SHP77 (cell line): ENCODE results near the gene LAMB3.

Experiments
- DNase-seq, 2 experiments: peaks; one replicate each; lab custom pipeline; 2025; lab: John Stamatoyannopoulos, UW

LAMB3 gene

GRCh38 chr1:209633335-209633997 lies 18.8 kb downstream of the LAMB3 start:
- DNase-seq, result no peak

- no peak for DNase-seq
Observed at GRCh38 chr1:209630383-209631225, 21.6 kb downstream of the LAMB3 start.

DNA sequence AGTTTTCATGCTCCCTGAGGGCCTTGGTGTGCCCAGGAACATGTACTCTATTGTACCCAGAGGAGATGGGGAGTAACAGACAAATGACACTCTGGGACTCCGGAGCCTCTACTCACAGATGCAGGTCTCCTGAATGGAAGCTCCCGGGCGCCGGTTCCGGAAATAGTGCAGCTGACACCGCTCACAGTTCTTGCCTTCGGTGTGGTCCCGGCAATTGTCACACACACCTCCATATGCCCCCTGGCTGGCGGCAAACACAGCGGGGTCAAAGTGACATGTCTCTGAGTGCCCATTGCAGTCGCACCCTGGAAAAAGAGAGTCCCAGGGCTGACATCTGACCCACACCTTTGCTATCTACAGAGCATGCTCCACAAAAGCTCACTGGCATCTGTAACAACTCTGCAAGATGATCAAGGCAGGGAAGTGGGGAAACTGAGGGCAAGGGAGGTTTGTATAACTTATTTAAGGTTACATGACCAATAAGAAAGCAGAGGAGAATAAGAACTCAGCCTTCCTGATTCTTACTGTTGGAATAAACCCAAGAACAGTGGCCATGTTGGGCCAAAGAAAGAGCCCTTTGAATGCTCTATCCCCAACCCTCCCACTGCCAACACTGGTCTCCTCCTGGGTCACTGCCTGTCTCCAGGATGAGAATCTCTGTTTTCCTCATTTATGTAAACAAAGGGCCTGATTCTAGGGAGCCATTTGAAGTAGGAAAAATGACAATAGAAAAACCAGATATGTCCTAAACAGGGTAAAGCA lies 22.4 kb downstream of the LAMB3 start:
- DNase-seq, result no peak

DNA sequence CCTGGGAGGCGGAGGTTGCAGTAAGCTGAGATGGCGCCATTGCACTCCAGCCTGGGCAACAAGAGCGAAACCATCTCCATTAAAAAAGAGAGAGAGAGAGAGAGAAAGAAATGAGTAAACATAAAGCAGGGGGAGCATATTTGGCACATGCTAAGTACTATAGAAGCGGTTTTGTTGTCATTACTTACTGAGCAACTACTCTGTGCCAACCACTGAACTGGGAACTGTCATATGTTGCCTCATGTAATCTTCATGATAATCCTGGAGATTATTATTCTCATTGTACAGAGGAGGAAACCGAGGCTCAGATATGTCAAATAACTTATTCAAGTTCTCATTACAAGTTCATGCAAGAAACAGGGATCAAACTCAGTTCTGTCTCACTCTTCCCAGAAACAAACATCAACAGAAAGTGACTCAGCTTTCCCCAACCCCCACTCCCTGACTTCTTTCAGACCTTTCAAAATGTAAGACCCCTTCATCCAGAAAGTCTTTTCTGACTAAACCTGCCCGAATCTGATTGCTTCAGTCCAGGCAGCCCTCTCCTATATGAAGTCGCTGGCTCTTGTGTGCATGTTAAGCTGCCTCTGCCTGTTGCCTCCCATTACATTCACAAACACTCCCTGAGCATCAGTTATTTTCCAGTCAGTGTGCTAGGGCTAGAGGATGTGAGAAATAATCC lies 23.5 kb downstream of the LAMB3 start:
- no peak for DNase-seq

DNA sequence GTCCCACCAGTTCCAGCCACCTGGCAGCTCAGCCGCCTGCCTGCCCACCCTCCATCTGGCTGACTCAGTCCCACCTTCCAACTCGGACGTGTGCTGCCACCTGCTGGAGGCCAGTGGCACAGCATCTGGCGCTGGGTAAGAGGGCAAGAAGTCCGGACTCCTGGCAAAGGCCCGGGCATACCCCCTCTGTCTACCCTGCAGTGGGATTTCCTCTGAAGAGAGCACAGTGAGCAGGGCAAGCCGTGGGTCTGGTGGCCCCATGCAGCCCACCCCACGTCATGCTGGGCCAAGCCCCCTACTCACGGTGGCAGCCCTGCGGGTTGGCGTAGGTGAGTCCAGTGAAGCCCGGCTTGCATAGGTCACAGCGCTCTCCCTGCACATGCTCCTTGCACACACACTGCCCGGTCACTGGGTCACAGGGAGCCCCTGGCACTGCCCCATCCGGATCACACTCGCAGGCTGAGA lies 24.5 kb downstream of the LAMB3 start:
- peak; percentile 17 to 39 for DNase-seq

DNA sequence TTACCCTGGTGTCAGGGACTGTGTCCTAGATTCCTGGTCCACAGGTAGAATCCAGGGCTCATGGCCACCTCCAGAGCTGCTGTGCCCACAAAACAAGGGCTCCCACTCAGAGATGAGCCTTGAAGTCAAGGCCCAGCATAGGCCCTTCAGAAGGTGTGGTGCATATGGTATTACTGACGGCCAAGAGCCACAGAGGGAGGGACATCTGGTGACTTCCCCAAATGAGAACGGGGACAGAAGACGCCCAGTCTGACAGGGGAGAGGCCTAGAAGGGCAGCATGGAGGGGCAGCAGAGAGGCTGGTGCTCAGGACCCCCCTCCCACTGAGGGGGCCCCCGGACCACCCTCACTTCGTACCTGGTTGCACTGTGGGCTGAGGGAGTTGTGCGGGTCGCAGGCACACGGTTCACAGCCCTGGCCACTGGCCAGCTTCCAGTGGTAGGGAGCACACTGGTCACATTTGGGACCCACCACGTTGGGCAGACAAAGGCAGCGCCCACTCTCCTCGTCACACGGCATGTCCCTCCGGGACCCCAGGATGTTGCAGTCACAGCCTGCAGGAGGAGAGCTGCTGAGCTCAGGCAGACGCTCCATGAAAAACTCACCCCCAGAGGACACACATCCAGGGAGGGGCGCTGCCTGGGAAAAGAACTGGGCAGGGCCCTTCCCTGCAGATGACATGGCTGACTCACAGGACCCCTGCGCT lies 25.0 kb downstream of the LAMB3 start:
- no peak for DNase-seq

DNA sequence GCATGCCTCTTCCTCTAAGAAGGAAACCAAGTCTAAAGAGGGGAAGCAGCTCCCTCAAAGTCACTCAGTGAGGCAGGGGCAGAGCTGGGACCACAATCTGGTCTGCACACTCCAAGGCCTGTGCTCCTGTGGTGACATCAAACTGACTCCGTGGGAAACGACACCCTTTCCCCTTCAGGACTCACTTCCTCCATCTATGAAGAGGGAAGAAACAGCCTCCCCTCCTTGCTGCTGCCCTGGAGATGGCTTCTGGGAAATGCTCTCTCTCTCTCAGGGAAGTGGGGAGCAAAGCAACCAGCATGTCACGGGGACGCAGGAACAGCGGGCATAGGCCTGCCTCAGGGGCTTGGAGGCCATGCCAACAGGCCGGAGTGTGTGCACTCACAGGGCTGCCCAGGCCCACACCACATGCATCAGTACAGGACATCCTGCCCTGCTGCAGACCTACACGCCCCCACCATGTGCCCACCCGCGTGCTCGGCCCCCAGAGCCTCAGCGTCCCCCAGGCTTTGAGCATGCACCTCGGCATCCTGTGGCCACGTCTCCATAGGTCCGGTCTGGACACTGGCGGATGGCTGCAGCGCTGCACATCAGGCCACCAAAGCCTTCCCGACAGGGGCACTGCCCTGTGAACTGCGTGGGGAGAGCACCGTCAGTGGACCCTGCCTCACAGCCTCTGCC lies 25.7 kb downstream of the LAMB3 start:
- DNase-seq, result no peak

GRCh38 chr1:209625791-209626285 lies 26.4 kb downstream of the LAMB3 start:
- no peak for DNase-seq

DNA sequence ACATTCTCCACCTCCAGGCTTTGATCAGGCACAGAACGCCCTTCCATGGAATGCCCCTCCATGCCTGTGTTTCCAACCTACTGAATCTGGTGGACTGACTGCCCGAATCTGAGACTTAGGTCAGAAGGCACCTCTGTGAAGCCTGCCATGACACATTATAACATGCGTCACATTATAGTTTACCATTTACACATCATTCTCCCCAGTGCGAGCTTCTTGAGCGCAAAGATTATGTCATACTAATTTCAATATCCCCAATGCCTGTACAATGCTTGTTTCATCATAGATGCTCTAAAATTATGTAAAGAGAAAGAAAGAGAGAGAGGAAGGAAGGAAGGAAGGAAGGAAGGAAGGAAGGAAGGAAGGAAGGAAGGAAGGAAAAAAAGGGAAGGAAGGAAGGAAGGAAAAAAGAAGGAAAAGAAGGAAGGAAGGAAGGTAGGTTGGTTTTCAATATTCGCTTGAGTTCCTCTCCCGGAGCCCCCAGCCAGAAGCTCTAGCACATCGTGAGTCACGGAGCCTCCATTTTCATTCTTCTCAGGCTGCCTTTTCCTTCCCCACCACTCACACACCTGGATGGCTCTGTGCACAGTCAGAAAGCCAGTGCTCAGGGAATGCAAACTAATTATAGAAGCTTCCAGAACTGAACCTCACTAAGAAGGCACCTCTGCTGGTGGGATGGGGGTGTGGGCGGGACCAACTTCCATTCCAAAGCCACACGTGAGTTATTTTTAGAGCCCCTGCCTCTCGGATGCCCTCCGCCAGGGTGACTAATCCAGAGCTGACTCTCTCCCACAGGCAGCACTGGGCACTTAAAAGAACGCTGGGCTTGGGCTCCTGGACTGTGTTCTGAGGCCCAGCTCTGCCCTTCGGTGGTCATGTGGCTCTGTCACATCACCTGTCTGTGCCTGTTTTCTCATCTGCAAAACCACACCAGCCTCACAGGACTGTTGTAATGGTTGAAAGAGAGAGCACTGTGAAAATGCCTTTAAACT lies 27.4 kb downstream of the LAMB3 start:
- no peak for DNase-seq

- DNase-seq, result no peak
Observed at GRCh38 chr1:209622841-209623829, 29.1 kb downstream of the LAMB3 start.

DNA sequence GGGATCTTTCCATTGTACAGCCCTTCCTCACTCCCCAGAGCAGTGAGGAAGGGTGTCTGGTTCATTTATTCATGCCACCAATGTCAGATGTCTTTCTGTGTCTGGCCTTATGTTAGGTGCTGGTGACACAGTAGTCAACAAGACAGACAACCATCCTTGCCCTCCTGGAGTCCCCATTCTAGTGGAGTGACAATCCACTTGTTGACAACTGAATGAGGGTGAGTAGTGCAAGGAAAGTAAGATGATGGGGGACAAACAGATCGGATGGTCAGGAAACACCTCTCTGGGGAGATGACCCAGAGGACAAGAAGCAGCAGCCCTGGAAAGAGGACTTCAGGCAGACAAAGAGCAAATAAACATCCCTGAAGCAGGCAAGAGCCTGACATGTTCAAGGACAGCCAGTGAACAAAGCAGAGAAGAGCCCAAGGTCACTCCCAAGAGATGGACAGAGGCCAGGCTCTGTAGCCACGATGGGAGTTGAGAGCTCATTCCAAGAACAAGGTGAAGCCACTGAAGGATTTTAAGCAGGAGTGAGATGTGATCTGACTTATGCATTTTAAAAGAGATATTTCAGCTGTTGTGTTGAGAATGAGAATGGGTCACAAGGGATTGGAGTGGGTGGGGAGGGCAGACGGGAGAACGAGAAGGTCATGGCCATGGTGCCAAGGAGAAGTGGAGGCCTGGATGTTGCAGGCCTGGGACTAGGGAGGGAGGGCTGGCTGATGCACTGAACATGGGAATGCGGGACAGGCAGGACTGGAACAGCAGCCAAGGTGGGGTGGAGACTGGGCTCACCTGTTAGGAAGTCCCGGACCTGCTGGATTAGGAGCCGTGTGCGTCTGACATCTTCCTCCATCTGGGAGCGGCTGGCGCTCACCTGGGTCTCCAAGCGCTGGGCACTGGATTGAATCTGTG lies 30.2 kb downstream of the LAMB3 start:
- no peak for DNase-seq

DNA sequence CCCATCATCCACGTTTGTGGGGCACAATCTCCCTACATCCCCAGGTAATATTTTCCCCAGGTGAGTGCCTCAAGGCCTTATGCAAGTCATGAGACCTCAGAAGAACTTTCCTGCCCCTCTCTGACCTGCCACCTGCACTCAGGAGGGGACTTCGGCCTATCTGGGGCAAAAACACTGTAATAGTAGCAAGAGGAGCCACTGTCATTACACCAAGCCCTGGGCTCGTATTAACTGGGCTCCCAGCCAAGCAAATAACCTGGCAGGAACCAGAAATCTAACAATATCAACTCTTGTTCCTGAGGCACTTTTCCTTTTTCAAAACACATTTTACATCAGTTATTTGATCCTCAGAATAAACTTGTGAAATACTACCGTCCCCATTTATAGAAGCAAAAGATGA lies 30.9 kb downstream of the LAMB3 start:
- no peak for DNase-seq

DNA sequence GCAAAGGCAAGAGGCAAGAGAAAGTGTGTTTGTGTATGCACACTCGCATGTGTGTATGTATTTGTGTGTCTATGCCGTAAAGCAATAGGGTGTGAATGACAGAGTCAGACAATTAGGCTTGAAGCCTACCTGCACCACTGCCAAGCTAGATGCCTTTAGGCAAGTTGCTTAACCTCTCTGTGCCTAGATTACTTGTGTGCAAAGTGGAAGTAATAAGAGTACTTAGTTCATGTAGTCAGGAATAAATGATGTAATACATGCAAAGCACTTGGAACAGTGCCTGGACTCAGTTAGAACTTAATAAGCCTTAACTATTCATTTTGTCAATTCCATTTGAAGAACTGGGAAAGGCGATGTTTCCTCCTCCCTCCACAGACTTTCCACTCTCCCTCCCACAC lies 31.7 kb downstream of the LAMB3 start:
- DNase-seq, result no peak

DNA sequence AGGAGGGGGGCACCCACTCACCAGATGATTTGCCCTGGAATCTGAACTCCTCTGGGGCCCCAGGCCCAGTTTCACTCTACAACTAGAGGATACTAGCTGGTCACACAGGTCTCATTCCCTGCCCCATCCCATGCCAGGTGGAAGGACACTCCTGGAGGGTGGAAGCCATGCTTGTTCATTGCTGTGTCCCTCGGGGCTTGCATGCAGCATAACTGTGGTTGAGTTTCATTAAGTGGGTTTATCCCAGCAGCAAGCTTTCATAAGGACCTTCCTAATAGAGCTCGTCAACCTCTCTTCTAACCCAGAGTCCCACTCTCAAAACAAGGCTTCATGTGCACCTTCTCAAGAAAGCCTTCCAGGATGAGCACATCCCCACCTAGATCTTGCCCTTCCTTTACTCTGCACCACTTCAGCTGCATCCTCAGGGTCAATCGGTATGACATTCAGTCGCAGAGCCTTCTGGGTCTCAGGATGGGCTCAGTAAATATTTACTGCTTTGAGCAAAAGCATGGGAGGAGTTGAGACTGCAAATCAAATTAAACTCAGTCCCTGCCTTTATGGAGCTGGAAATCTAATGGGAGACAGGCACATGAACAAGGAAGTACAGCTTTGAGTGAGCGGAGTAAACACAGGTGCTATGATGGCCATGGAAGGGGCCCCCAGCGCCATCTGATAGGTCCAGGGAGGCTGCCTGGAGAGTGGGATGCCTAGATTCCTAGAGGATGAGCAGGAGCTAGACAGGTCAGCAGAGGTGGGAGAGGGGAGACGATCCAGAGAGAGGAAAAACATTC lies 32.3 kb downstream of the LAMB3 start:
- no peak for DNase-seq

DNA sequence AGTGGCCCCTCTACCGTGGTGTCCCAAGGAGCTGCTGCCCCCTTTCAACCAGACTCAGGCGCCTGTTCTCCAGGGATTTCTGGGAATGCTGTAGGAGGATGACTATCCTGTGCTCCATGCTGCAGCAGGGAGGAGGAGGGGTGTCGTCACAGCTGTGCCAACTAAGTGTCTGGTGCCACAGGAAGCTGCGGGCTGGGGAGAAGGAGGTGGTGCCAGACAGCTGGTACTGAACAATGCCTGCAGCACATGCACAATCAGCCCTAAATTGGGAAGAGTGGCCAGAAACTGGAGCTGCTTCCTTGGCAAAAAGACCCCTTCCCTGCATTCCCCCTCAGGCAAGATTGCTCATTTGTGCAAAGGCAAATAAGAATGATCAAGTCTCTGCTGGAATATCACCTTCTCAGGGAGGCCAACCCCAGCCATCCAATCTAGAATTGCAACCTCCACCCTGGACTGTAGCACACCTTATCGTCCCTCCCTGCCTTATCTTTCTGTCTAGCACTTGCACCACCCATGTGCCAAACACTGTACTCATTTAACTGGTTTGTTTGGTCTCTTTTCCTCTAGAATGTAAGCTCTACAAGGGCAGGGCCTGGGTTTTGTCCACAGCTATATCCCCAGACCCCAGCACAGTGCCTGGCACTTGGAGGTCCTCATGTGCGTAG lies 33.3 kb downstream of the LAMB3 start:
- DNase-seq, result no peak

DNA sequence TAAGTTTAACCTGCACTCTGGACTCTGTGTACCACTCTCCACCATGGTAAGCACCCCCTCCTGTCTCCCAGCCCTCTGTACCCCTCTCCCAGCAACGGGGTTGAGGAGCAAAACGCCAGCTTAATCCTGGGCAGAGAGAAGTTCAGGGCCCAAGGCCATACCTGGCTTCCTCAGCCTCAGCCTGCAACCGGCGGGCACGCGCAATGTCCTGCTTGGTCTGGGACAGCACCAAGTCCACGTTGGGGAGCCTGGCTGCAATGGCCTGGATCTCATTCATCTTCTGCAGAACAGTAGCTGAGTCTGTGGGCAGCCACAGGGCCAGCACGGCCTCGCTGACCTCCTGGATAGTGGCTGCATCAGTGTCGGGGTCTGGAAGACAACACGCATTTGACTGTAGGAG lies 33.9 kb downstream of the LAMB3 start:
- DNase-seq, result no peak
